Activated T-helper 2 cell treated with anti-CD3 and anti-CD28 coated beads, Interferon-gamma antibody, Interleukin-2, Interleukin-4, amounts not matched to agents 10 μg/mL and 5 μg/mL and 100 μg/mL, durations not matched to agents 14 hours and 24 hours and 36 hours (primary cell): ENCODE results near the gene NPR3. TPM values are rescaled to one million over a fixed set of nuclear protein-coding genes. Genes with fewer than 3 reads are reported as not detected.

Experiments used
- DNase-seq: peaks from one replicate; pipeline ENCODE4 v3.0.0; 2021; ENCODE audit warnings: low spot score
- H3K27ac Mint-ChIP-seq: one replicate; pipeline ENCODE4 v1.8.0; 2021; ENCODE audit warnings: mixed read lengths
- H3K27me3 Mint-ChIP-seq: one replicate; pipeline ENCODE4 v1.8.0; 2021; ENCODE audit warnings: low read depth, mixed read lengths
- H3K36me3 Mint-ChIP-seq: one replicate; pipeline ENCODE4 v1.8.0; 2021; ENCODE audit warnings: low read depth, mixed read lengths
- H3K4me1 Mint-ChIP-seq: one replicate; pipeline ENCODE4 v1.8.0; 2021; ENCODE audit warnings: low read depth, mixed read lengths
- H3K4me3 Mint-ChIP-seq: one replicate; pipeline ENCODE4 v1.8.0; 2021; ENCODE audit warnings: low read depth, mild to moderate bottlenecking, moderate library complexity, mixed read lengths
- H3K9me3 Mint-ChIP-seq: one replicate; pipeline ENCODE4 v1.8.0; 2021; ENCODE audit warnings: mixed read lengths
- intact Hi-C: fragments of 100-400 bp; cut with micrococcal nuclease; formaldehyde crosslinking; loops from one replicate; pipeline ENCODE4 v1.15.1; 2023
- total RNA-seq: library from RNA; stranded (reverse); gene quantifications from 2 replicates; pipeline ENCODE4 v1.2.3, GENCODE V29; 2022

Gene NPR3
- total RNA-seq, 1 donor from 2014 or later: not detected

DNA sequence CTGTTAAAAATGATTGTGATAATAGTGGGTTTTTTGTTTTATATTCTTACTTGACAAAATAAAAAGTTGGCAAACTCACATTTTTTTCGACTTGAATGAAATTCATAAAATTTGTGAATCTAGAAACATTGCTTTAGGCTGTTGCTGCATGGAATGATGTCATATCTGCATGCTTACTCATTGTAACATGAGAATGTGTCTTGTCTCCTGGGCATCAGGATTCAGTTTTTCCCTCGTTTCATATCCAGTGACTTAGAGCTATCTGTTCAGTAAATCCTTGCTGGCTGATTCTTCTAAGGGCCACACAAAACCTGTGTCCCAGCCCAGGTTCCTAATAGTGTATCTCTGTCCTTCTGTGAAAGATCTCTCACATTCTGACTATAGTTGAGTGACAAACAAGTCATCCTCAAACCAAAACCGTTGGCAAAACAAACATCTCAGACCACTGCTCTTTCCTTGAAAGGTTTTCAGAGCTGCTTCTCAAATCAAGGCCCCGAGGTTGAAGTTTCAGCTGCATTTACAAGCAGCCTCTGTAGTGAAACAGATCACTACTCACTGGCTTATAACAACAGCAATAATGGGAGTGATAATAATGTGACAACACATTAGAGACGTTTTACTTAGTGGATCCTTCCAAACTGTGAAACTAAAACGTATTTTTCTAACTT is 95.0 kb downstream of the NPR3 start:
- intact Hi-C loops: no loop called here
- no peak overlapping the region for H3K4me3 Mint-ChIP-seq
- no peaks in the 10 kb centered on the region for H3K4me1 Mint-ChIP-seq
- no peaks in the 10 kb centered on the region for H3K36me3 Mint-ChIP-seq
- no peaks in the 10 kb centered on the region for H3K9me3 Mint-ChIP-seq
- no peak overlapping the region for H3K27ac Mint-ChIP-seq
- DNase-seq: no peak
- H3K27me3 Mint-ChIP-seq: no peaks in the 10 kb centered on the region

DNA sequence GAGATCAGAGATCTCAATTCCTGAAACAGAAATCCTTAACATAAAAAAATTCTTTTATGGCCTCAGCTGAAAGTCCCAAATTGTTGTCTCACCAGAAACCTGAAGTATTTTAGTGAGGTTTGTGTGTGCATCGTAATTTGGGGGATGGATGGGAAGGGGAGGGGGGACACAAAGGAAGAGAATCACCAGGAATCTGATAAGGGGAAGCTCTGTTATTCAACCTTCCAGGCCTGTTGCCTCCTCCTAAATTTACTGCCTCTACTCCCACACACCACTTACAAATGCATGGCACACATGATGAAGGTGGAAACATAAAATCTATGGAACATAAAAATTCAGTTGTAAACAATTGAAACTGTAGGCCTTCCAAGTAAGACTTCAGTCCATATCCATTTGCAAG is 97.7 kb downstream of the NPR3 start:
- no peak for DNase-seq
- Mint-ChIP-seq H3K4me1 (no peaks in the 10 kb centered on the region), H3K9me3 (no peaks in the 10 kb centered on the region), H3K27ac (no peak overlapping the region), H3K27me3 (no peaks in the 10 kb centered on the region), H3K4me3 (no peak overlapping the region), H3K36me3 (no peaks in the 10 kb centered on the region)
- intact Hi-C loops: no loop called here

DNA sequence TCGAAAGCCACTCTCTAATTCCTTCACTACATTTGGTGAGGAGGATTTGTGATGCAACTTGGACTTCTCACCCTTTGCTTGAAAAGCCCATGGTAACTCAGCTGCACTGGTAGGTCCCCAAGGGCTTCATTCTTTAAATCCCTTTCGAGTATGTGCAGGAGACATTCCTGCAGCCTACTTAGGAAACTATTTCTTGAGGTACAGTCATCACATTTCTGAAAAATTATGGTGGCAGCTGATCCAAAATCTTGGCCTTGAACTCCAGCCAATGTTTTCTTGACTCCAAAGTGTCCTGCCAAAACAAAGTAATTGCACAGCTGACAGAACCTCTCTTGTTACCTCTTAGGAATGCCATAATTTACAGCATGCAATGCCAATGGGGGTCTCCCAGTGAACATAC is 99.7 kb downstream of the NPR3 start:
- Mint-ChIP-seq H3K27me3 (no peaks in the 10 kb centered on the region), H3K4me1 (no peaks in the 10 kb centered on the region), H3K27ac (no peak overlapping the region), H3K9me3 (peaks cover 4% of the 10 kb centered on the region), H3K4me3 (no peak overlapping the region), H3K36me3 (no peaks in the 10 kb centered on the region)
- intact Hi-C loops: no loop called here
- DNase-seq: no peak

DNA sequence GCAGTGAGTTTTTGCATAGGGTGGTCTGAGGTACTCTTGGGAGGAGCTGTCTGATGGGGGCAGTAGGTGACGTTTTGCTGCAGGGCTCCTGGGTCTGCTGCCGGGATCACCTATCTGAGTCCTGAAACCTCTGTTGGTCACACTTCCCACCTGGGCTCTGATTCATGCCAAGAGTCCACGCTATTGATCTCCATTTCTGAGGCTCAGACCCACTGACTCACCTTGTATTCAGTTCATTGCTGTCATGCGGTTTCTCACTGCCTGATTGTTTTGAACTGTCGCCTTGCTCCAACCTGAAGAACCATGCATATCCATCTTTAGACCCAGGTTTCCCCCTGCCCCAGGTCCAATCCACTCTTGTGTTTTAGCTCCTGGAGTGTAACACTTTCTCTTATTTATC is 101.3 kb downstream of the NPR3 start:
- Mint-ChIP-seq H3K4me3 (no peak overlapping the region), H3K36me3 (no peaks in the 10 kb centered on the region), H3K27ac (no peak overlapping the region), H3K9me3 (peaks cover 4% of the 10 kb centered on the region), H3K4me1 (no peaks in the 10 kb centered on the region), H3K27me3 (no peaks in the 10 kb centered on the region)
- no peak for DNase-seq
- intact Hi-C loops: no loop called here

DNA sequence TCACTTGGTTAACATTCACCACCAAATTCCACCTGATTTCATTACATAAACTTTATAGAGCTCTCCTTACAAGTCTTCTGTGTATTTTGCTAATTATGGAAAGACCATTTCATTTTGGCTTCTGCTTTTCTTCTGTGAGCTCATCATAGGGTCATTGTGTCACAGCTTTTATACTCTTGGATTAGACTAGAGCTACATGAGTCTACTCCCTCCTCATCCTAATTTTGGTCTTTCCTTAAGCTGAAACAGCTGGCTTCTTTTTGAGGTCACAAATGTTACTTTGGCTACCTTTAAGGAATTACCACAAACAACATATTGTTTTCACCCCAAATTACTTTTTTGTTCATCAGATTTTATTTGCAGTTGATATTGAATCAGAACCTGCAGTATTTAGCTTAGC is 103.0 kb downstream of the NPR3 start:
- Mint-ChIP-seq H3K4me1 (no peaks in the 10 kb centered on the region), H3K36me3 (no peaks in the 10 kb centered on the region), H3K9me3 (peaks cover 4% of the 10 kb centered on the region), H3K27ac (no peak overlapping the region), H3K27me3 (no peaks in the 10 kb centered on the region), H3K4me3 (no peak overlapping the region)
- DNase-seq: no peak
- intact Hi-C loops: no loop called here

DNA sequence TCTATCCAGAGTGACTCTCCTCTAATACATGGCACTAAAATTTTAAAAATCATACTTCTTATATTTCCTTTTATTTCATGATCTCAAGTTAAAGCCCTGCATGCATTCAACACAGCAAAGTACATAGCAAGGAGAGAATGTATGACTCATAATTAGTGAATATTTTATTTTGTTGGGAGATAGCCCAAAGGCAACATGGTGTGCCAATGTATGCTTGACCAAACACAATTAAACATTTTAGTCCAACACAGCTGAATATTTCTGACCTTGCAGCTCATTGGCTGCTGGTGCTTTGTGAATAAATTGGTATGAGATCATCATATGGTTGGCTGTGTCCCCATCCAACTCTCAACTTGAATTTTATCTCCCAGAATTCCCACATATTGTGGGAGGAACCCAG is 103.5 kb downstream of the NPR3 start:
- intact Hi-C loops: no loop called here
- DNase-seq: no peak
- no peaks in the 10 kb centered on the region for H3K27me3 Mint-ChIP-seq
- no peak overlapping the region for H3K4me3 Mint-ChIP-seq
- H3K36me3 Mint-ChIP-seq: no peaks in the 10 kb centered on the region
- no peak overlapping the region for H3K27ac Mint-ChIP-seq
- peaks cover 4% of the 10 kb centered on the region for H3K9me3 Mint-ChIP-seq
- no peaks in the 10 kb centered on the region for H3K4me1 Mint-ChIP-seq

DNA sequence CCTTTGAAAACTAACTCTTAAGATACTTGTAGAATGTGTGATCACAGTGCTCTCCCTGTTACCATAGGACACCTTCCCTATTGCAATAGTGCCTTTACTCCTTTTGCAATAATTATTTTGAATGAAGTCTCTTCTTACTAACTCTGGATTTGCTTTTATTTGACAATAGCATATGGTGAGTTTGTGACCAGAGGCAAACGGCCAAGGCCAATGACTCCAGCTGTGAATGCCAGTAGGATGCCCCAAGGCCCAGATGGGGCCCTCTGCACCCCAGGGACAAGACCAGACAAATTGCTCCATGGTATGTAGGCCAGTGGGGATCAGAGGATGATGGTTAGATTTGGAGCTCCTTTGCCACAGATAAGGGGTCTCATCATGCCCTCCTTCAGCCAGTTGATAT is 116.9 kb downstream of the NPR3 start:
- intact Hi-C loops: no loop called here
- Mint-ChIP-seq H3K4me1 (no peaks in the 10 kb centered on the region), H3K36me3 (no peaks in the 10 kb centered on the region), H3K27me3 (no peaks in the 10 kb centered on the region), H3K4me3 (no peak overlapping the region), H3K27ac (no peak overlapping the region), H3K9me3 (no peaks in the 10 kb centered on the region)
- no peak for DNase-seq

DNA sequence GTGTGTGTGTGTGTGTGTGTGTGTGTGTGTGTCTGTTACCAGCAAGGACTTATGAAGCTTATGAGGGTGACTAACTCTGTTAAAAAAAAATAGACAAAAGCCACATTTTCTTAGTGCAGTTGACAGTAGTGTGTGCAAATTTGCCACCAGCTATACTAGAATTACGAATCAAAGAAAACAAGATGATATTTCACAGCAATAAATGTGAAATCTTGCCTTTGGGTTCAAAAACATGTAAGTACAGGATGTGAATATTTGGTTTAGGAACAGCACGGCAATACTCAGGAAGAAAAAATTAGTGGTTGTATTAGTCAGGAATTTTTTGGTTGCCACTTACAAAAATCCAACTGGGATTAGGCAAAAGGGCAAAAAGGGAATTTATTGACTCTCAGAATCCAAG is 117.4 kb downstream of the NPR3 start:
- DNase-seq: no peak
- Mint-ChIP-seq H3K27ac (no peak overlapping the region), H3K9me3 (no peaks in the 10 kb centered on the region), H3K36me3 (no peaks in the 10 kb centered on the region), H3K4me1 (no peaks in the 10 kb centered on the region), H3K4me3 (no peak overlapping the region), H3K27me3 (no peaks in the 10 kb centered on the region)
- intact Hi-C loops: no loop called here

DNA sequence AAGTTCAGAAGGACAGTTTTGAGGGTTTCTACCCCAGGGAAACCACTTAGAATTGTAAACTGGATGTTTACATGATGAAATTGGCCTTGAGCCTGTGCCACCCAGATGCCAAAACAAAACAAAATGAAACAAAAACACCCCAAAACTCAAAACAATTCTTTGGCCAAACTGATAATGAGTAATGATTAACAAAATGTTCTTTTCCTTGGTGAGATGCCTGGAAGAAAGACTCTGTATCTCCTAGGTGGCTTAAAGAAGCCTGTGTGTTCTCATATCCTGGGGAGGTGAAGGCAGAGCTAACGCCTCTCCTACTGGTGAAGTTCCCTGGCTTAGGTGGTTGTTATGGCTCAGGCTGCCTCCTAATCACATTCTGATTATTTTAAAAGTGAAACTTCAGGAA is 120.5 kb downstream of the NPR3 start:
- intact Hi-C loops: no loop called here

DNA sequence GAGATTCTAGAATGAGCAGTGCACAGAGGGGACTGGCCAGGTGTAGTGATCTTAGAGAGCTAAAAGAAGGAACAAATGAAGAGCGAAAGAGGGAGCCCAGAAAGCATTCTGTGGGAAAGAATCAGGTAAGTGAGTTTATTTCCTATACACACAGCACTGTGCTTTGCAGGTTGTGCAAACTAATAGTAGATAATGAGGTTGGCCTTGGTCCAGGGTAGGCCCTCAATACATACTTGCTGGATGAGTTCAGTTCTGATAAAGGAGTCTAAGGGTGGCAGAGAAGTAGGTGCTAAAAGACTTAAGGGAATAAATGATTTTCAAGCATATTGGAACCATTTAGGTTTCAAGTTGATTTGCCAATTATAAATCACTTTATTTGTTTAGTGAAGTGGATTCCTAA is 122.0 kb downstream of the NPR3 start:
- Mint-ChIP-seq H3K4me3 (no peak overlapping the region), H3K27ac (no peak overlapping the region), H3K36me3 (no peaks in the 10 kb centered on the region)

More for the DNA sequence above, 120.5 kb downstream of the NPR3 start:
- Mint-ChIP-seq H3K4me3 (no peak overlapping the region), H3K27me3 (no peaks in the 10 kb centered on the region), H3K27ac (no peak overlapping the region), H3K36me3 (no peaks in the 10 kb centered on the region), H3K4me1 (no peaks in the 10 kb centered on the region), H3K9me3 (no peaks in the 10 kb centered on the region)
- no peak for DNase-seq

DNA sequence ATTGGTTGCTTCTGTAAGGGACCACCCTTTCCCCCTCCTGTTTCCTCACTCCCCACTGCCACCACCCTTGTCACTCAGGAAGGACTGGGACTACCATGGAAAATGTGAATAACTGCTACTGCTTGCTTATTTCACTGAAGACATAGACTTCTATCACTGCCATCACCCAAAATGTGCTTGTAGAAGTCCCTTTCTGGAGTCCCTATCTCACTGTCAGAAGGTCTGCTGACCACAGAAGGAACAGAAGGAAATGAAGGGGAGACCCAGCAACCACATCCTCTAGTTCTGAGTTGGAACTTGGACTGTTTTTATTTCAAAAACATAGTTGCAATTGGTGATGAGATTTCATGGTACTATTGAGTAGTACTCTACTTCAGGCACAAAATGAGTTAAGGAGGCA is 122.5 kb downstream of the NPR3 start:
- H3K27ac Mint-ChIP-seq: no peak overlapping the region
- H3K4me3 Mint-ChIP-seq: no peak overlapping the region
- H3K9me3 Mint-ChIP-seq: no peaks in the 10 kb centered on the region
- intact Hi-C loops: no loop called here
- H3K27me3 Mint-ChIP-seq: no peaks in the 10 kb centered on the region
- DNase-seq: no peak
- no peaks in the 10 kb centered on the region for H3K4me1 Mint-ChIP-seq
- no peaks in the 10 kb centered on the region for H3K36me3 Mint-ChIP-seq

More for the DNA sequence above, 122.0 kb downstream of the NPR3 start:
- H3K27me3 Mint-ChIP-seq: no peaks in the 10 kb centered on the region
- no peak for DNase-seq
- H3K4me1 Mint-ChIP-seq: no peaks in the 10 kb centered on the region
- intact Hi-C loops: no loop called here
- H3K9me3 Mint-ChIP-seq: no peaks in the 10 kb centered on the region

DNA sequence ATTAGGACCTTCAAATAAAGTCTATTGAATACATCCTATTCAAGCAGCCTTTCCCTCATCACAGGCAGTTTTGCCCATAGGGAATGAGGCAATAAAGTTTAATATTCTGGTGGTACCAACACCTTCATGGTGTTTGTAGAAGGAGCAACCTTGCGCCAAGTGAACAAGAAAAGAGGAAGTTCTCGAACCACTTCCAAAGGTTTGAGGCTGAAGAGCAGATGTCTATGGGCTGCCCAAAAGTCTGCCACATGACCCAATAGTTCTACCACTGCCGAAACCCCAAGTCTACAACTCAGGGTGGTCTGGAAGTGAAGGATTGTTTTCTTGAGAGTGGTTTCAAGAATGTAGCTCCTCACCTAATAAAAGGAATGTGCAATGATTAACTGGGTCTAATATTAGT is 123.1 kb downstream of the NPR3 start:
- DNase-seq: no peak
- intact Hi-C loops: no loop called here
- H3K4me1 Mint-ChIP-seq: no peaks in the 10 kb centered on the region
- H3K4me3 Mint-ChIP-seq: no peak overlapping the region
- H3K27me3 Mint-ChIP-seq: no peaks in the 10 kb centered on the region
- H3K9me3 Mint-ChIP-seq: no peaks in the 10 kb centered on the region
- no peak overlapping the region for H3K27ac Mint-ChIP-seq
- no peaks in the 10 kb centered on the region for H3K36me3 Mint-ChIP-seq

DNA sequence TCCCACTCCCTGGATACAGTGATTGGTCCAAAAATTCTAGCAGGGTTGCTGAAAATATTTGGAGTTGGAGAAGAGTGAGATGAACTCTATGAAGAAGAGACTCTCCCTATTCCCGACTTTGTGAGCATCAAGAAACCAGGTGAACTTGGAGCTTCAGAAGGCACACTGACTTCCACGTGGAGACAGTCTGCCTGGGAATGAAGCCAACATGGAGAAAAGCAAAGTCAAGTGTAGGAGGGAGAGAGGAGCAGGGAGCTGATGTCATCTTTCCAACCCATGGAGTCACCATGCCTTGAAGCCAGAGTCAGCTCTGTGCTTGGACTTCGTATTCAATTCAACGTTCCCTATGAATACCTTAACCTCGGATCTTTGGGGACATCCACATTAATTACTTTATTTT is 125.1 kb downstream of the NPR3 start:
- no peaks in the 10 kb centered on the region for H3K36me3 Mint-ChIP-seq
- no peaks in the 10 kb centered on the region for H3K9me3 Mint-ChIP-seq
- no peak for DNase-seq
- intact Hi-C loops: no loop called here
- H3K27me3 Mint-ChIP-seq: no peaks in the 10 kb centered on the region
- no peaks in the 10 kb centered on the region for H3K4me1 Mint-ChIP-seq
- H3K4me3 Mint-ChIP-seq: no peak overlapping the region
- no peak overlapping the region for H3K27ac Mint-ChIP-seq

DNA sequence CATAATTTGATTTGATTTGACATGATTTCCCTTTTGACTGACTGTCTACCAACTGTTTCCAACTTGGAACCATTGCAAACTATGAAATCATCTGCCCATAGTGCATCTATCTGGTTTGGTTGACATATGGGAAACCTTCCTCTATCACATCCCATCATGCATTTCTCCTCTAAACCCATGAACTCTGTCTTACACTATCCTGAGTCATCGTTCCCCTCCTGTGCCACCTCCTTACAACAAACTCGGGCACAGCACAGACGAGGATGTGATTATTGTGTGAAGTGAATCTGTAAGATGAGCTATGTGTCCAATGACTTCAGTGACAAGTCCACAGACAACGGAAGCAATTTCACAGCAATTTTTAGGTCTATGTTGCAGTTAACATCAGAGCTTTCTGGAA is 126.1 kb downstream of the NPR3 start:
- no peak overlapping the region for H3K4me3 Mint-ChIP-seq
- no peaks in the 10 kb centered on the region for H3K27me3 Mint-ChIP-seq
- H3K36me3 Mint-ChIP-seq: no peaks in the 10 kb centered on the region
- DNase-seq: no peak
- no peak overlapping the region for H3K27ac Mint-ChIP-seq
- H3K9me3 Mint-ChIP-seq: no peaks in the 10 kb centered on the region
- intact Hi-C loops: no loop called here
- no peaks in the 10 kb centered on the region for H3K4me1 Mint-ChIP-seq
